Colonic mucosa (tissue), 4 donors: ENCODE measurements around the gene ADAMTS13. TPM values are rescaled to one million over a fixed set of nuclear protein-coding genes. Genes with fewer than 3 reads are reported as not detected.

Experiments
- DNase-seq: peaks from one replicate; pipeline ENCODE4 v3.0.0-alpha.2; 2020
- H3K27ac ChIP-seq: fragments of 200-600 bp; one replicate; pipeline ENCODE4 v1.8.0; 2021
- H3K27me3 ChIP-seq: fragments of 200-600 bp; one replicate; pipeline ENCODE4 v1.8.0; 2021
- H3K36me3 ChIP-seq: fragments of 200-600 bp; one replicate; pipeline ENCODE4 v1.8.0; 2021
- H3K4me1 ChIP-seq: fragments of 200-600 bp; one replicate; pipeline ENCODE4 v1.8.0; 2021; ENCODE audit warnings: mild to moderate bottlenecking
- H3K4me3 ChIP-seq: fragments of 200-600 bp; one replicate; pipeline ENCODE4 v1.8.0; 2021
- H3K9ac ChIP-seq, 2 donors: one replicate each; pipeline ENCODE4 v1.7.0; 2013; ENCODE audit warnings: control low read depth in 2 of 2, low read depth in 2 of 2, low read length in 2 of 2
- H3K9me3 ChIP-seq: fragments of 200-600 bp; one replicate; pipeline ENCODE4 v1.8.0; 2021
- intact Hi-C: fragments of 100-400 bp; cut with DNase I; formaldehyde crosslinking; loops from one replicate; pipeline ENCODE4 v1.14.1; 2022
- total RNA-seq, 2 donors: library from RNA; stranded (reverse); fragmentation: NEBNext Ultra II Directional in 1 of 2; extraction: Animal tissue kit (Norgen Biotek cat#: 25700) in 1 of 2; gene quantifications; one replicate each; pipeline ENCODE4 v1.2.1, GENCODE V29; 2021
- TF ChIP-seq, protein P1 (sequence below): fragments of 200-600 bp; IDR thresholded peaks from one replicate; pipeline ENCODE4 v1.8.0; 2022; ENCODE audit warnings: antibody characterized with exemption, mild to moderate bottlenecking
- donor health status: healthy.
- donor health status: DM: no; HTN: no; CAD: no.
- donor health status: DM: no; HTN: no; CAD: no.

Gene ADAMTS13
- total RNA-seq, 2 donors from 2014 or later = 4.2 TPM

GRCh38 chr9:133487331-133487725 is 65.2 kb downstream of the ADAMTS13 start:
- Histone ChIP-seq H3K9ac (no peak overlapping the region), H3K27me3 (no peaks in the 10 kb centered on the region), H3K36me3 (no peaks in the 10 kb centered on the region), H3K4me1 (no peaks in the 10 kb centered on the region), H3K4me3 (no peak overlapping the region), H3K9me3 (no peaks in the 10 kb centered on the region), H3K27ac (no peak overlapping the region)
- no peak for DNase-seq
- TF ChIP-seq, protein P1, sequence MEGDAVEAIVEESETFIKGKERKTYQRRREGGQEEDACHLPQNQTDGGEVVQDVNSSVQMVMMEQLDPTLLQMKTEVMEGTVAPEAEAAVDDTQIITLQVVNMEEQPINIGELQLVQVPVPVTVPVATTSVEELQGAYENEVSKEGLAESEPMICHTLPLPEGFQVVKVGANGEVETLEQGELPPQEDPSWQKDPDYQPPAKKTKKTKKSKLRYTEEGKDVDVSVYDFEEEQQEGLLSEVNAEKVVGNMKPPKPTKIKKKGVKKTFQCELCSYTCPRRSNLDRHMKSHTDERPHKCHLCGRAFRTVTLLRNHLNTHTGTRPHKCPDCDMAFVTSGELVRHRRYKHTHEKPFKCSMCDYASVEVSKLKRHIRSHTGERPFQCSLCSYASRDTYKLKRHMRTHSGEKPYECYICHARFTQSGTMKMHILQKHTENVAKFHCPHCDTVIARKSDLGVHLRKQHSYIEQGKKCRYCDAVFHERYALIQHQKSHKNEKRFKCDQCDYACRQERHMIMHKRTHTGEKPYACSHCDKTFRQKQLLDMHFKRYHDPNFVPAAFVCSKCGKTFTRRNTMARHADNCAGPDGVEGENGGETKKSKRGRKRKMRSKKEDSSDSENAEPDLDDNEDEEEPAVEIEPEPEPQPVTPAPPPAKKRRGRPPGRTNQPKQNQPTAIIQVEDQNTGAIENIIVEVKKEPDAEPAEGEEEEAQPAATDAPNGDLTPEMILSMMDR = no peak
- intact Hi-C loops = loop anchor here (2.0 to 5.0 kb wide), 2 partner anchors 81 to 305 kb away; no protein-coding TSS in a partner anchor

- no peaks in the 10 kb centered on the region for H3K4me1 ChIP-seq
- intact Hi-C loops = loop anchor here (5.0 kb wide), 1 partner anchor 306 kb away; no protein-coding TSS in a partner anchor
- TF ChIP-seq, protein P1 = no peak
- no peaks in the 10 kb centered on the region for H3K9me3 ChIP-seq
- no peaks in the 10 kb centered on the region for H3K36me3 ChIP-seq
- no peaks in the 10 kb centered on the region for H3K27me3 ChIP-seq
- H3K4me3 ChIP-seq = no peak overlapping the region
- H3K27ac ChIP-seq = no peak overlapping the region
- no peak for DNase-seq
- H3K9ac ChIP-seq = no peak overlapping the region
These were observed 66.6 kb downstream of the ADAMTS13 start for GRCh38 chr9:133488686-133489252.

DNA sequence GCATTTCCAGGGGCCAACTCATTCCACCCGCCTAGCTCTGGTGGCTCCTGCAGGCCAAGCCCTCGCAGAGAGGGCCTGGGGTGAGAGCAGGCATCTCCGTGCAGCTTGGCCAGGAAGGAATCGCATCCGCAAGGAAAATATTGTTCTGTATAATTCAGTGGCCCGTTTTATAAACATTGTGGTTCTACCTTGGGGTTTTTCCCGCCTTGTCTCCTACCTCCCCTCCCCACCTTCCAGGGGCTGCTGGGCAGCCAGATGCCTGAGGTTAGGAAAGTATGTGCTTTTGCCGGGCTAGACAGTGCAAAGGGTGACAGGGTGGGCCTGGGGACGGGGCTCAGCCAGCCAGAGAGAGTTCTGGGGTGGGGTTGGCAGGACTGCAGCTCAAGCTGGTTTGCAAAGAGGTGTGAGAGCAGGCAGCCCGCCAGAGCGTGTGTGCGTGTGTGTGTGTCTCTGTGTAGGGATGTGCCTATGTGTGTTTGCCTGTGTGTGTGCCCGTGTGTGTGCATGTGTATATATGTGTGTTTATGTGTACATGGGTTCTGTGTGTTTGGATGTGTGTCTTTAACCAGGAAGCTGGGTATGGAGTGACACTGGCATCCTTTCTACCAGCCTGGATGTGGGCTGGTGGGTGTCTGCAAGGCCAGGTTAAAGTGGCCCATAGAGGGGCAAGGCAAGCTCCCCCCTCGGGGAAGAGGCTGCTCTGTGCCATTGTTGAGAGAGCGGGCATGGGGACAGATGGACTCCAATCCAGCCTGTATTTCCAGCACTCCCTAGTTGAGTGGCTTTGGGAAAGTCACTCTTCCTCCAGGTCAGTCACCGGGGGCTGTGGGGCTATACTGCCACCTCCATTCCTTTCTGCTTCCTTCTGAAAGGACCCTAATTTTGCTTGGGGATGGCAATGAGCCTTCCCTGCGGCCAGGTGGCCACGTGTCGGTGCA is 67.4 kb downstream of the ADAMTS13 start:
- H3K27ac ChIP-seq = no peak overlapping the region
- H3K4me3 ChIP-seq = no peak overlapping the region
- no peaks in the 10 kb centered on the region for H3K4me1 ChIP-seq
- intact Hi-C loops = loop anchor here (5.0 kb wide), 1 partner anchor 307 kb away; no protein-coding TSS in a partner anchor
- no peak for DNase-seq
- no peaks in the 10 kb centered on the region for H3K9me3 ChIP-seq
- H3K27me3 ChIP-seq = no peaks in the 10 kb centered on the region
- H3K9ac ChIP-seq = no peak overlapping the region
- TF ChIP-seq, protein P1 = no peak
- H3K36me3 ChIP-seq = no peaks in the 10 kb centered on the region

DNA sequence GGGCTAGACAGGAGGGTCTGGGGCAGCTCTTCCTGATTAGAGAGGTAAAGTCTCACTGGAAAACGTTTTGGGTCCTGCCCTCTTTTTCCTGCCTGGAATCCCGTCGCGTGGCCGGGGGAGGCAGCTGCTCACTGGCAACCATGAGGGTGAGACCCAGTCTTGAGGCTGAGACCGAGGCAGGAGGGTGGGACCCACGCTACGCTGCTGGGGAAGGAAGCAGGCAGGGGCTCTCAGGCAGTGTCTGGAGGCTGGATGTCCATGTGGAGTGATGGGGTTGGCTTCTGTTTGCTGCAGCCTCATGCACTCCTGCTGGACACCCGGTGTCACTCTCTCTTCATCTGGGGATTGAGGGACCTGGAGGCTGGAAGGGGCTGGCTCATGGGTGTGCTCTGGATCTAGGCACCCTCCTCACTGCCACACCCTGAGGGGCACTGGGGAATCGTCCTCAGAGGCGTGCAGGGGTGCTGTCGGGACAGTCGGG is 68.1 kb downstream of the ADAMTS13 start:
- intact Hi-C loops = no loop called here
- TF ChIP-seq, protein P1 = no peak
- Histone ChIP-seq H3K9ac (no peak overlapping the region), H3K27ac (no peak overlapping the region), H3K4me3 (no peak overlapping the region), H3K36me3 (no peaks in the 10 kb centered on the region), H3K4me1 (no peaks in the 10 kb centered on the region), H3K9me3 (no peaks in the 10 kb centered on the region), H3K27me3 (no peaks in the 10 kb centered on the region)
- no peak for DNase-seq

GRCh38 chr9:133490865-133491655 is 68.9 kb downstream of the ADAMTS13 start:
- H3K4me1 ChIP-seq = no peaks in the 10 kb centered on the region
- TF ChIP-seq, protein P1 = no peak
- intact Hi-C loops = no loop called here
- no peak overlapping the region for H3K4me3 ChIP-seq
- DNase-seq = no peak
- H3K9ac ChIP-seq = no peak overlapping the region
- no peaks in the 10 kb centered on the region for H3K9me3 ChIP-seq
- no peaks in the 10 kb centered on the region for H3K36me3 ChIP-seq
- H3K27ac ChIP-seq = no peak overlapping the region
- no peaks in the 10 kb centered on the region for H3K27me3 ChIP-seq
